ENCODE data around the gene IL1A. TPM values are rescaled to one million over a fixed set of nuclear protein-coding genes. Genes with fewer than 3 reads are reported as not detected.

The IL1A gene
- total and polyA plus RNA-seq, 2 experiments from 2014 or later, result 1.4 to 2.3 TPM

DNA sequence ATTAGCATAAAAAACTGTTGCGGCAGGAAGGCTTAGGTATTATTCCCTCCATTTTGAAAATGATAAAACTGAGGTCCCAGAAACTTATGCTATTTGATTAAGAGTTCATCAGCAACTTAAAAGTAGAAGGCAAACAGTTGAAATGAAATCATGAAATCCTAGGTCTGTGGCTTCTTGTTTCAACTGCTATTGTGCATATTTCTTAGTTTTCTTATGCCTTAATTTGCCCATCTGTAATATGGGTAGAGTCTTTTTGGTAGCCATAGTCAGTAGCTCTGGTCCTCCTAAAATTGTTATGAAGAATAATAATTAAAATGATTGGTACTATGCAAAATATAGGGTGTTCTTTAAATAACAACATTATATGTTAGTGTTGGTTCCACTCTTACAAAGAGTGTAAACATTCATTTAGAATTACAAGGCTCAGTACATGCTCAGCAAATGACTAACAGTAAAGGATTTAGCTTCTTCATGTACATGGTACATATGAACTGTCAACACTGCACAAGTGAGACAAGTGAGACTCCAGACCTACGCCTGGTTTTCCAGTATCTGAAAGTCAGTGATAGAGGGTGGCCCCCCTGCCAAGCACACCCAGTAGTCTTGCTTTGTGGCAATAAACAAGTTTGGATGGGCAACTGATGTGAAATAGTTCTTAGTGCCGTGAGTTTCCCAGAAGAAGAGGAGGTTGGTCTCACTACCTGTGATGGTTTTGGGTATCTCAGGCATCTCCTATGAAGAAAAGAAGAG, 9.6 kb downstream of the IL1A start:
- Histone ChIP-seq H3K27me3 (no peaks in the 10 kb centered on the region), H3K9me3 (ENCODE audit: low read depth) (no peaks in the 10 kb centered on the region), H3K27ac (no peak overlapping the region), H4K20me1 (ENCODE audit: insufficient read depth, poor library complexity, severe bottlenecking) (no peaks in the 10 kb centered on the region), H2AFZ (no peak overlapping the region), H3K9me2 (replicated peaks; ENCODE audit: insufficient read depth) (no peaks in the 10 kb centered on the region), H3K36me3 (replicated peaks; ENCODE audit: insufficient read depth, low read depth) (no peaks in the 10 kb centered on the region), H3K79me2 (no peaks in the 10 kb centered on the region), H3K4me3 (no peak overlapping the region), H3K4me1 (ENCODE audit: insufficient read depth) (no peaks in the 10 kb centered on the region), H3K4me2 (no peak overlapping the region)
- WGBS (ENCODE audit: low lambda C conversion rate, missing lambda C conversion rate), result 88% methylated on average over 3 of the region's 3 CpGs
- no peak for DNase-seq (ENCODE audit: low spot score)
- TF ChIP-seq EZH2phosphoT487 (IDR thresholded peaks at IDR 0.05; ENCODE audit: low read depth, severe bottlenecking, unreplicated experiment) (no peak), EZH2 (IDR thresholded peaks at IDR 0.05; ENCODE audit: borderline replicate concordance) (no peak)
- TF ChIP-seq, protein P1, sequence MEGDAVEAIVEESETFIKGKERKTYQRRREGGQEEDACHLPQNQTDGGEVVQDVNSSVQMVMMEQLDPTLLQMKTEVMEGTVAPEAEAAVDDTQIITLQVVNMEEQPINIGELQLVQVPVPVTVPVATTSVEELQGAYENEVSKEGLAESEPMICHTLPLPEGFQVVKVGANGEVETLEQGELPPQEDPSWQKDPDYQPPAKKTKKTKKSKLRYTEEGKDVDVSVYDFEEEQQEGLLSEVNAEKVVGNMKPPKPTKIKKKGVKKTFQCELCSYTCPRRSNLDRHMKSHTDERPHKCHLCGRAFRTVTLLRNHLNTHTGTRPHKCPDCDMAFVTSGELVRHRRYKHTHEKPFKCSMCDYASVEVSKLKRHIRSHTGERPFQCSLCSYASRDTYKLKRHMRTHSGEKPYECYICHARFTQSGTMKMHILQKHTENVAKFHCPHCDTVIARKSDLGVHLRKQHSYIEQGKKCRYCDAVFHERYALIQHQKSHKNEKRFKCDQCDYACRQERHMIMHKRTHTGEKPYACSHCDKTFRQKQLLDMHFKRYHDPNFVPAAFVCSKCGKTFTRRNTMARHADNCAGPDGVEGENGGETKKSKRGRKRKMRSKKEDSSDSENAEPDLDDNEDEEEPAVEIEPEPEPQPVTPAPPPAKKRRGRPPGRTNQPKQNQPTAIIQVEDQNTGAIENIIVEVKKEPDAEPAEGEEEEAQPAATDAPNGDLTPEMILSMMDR (IDR thresholded peaks at IDR 0.05; ENCODE audit: poor library complexity), result no peak

DNA sequence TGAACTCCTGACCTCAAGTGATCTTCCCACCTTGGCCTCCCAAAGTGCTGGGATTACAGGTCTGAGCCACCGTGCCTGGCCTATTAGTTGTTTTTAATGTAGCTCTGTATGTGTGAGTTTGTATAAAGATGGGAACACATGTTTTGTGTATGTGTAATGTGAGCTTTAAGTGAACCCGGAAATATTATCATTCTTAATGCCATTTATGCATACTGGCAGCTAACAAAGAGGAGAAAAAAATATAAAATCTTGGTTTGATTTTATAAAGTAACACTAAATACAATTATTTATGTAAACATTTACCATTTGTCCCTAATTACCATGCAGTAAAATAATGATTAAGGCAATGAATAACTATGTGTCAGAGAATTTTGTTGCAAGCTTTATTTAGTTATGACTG, 10.7 kb downstream of the IL1A start:
- TF ChIP-seq EZH2 (IDR thresholded peaks at IDR 0.05; ENCODE audit: borderline replicate concordance) (no peak), EZH2phosphoT487 (IDR thresholded peaks at IDR 0.05; ENCODE audit: low read depth, severe bottlenecking, unreplicated experiment) (no peak)
- TF ChIP-seq, protein P1 (IDR thresholded peaks at IDR 0.05; ENCODE audit: poor library complexity), result no peak
- H3K79me2 ChIP-seq, result no peaks in the 10 kb centered on the region
- no peaks in the 10 kb centered on the region for H4K20me1 ChIP-seq (ENCODE audit: insufficient read depth, poor library complexity, severe bottlenecking)
- H3K9me3 ChIP-seq (ENCODE audit: low read depth), result no peaks in the 10 kb centered on the region
- no peaks in the 10 kb centered on the region for H3K27me3 ChIP-seq
- H2AFZ ChIP-seq, result no peak overlapping the region
- no peak for DNase-seq (ENCODE audit: low spot score)
- H3K4me1 ChIP-seq (ENCODE audit: insufficient read depth), result no peaks in the 10 kb centered on the region
- H3K4me2 ChIP-seq, result no peak overlapping the region
- H3K36me3 ChIP-seq (replicated peaks; ENCODE audit: insufficient read depth, low read depth), result no peaks in the 10 kb centered on the region
- no peaks in the 10 kb centered on the region for H3K9me2 ChIP-seq (replicated peaks; ENCODE audit: insufficient read depth)
- 73% methylated on average over 2 of the region's 2 CpGs for WGBS (ENCODE audit: low lambda C conversion rate, missing lambda C conversion rate)
- no peak overlapping the region for H3K4me3 ChIP-seq
- no peak overlapping the region for H3K27ac ChIP-seq

DNA sequence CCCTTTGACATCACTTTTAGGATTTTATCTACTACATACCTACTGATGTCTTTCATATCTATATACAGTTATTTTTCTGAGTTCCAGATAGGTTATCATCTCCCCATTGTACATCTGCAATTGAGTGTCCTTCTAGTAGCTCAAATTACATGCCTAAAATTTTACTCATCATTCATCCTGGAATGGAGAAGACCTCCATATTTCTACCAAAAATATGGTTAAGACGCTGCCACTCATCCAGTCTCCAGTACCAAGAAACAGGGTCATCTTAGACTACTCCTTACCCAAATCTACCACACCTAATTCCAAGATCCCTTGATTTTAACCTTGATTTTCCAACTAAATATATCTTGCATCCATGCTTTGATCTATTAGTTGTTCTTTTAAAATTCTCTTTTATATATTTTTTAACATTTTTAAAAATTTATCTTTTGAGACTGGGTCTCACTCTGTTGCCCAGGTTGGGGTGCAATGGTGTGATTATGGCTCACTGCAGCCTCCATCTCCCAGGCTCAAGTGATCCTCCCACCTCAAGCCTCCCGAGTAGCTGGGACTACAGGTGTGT, 11.3 kb downstream of the IL1A start:
- H3K9me3 ChIP-seq (ENCODE audit: low read depth), result no peaks in the 10 kb centered on the region
- no peaks in the 10 kb centered on the region for H4K20me1 ChIP-seq (ENCODE audit: insufficient read depth, poor library complexity, severe bottlenecking)
- 65% methylated on average over 2 of the region's 2 CpGs for WGBS (ENCODE audit: low lambda C conversion rate, missing lambda C conversion rate)
- no peaks in the 10 kb centered on the region for H3K9me2 ChIP-seq (replicated peaks; ENCODE audit: insufficient read depth)
- H3K79me2 ChIP-seq, result no peaks in the 10 kb centered on the region
- DNase-seq (ENCODE audit: low spot score), result no peak
- H3K27ac ChIP-seq, result no peak overlapping the region
- no peak overlapping the region for H2AFZ ChIP-seq
- H3K4me1 ChIP-seq (ENCODE audit: insufficient read depth), result no peaks in the 10 kb centered on the region
- H3K4me3 ChIP-seq, result no peak overlapping the region
- H3K36me3 ChIP-seq (replicated peaks; ENCODE audit: insufficient read depth, low read depth), result no peaks in the 10 kb centered on the region
- no peak overlapping the region for H3K4me2 ChIP-seq
- no peaks in the 10 kb centered on the region for H3K27me3 ChIP-seq
- TF ChIP-seq, protein P1 (IDR thresholded peaks at IDR 0.05; ENCODE audit: poor library complexity), result no peak
- TF ChIP-seq EZH2phosphoT487 (IDR thresholded peaks at IDR 0.05; ENCODE audit: low read depth, severe bottlenecking, unreplicated experiment) (no peak), EZH2 (IDR thresholded peaks at IDR 0.05; ENCODE audit: borderline replicate concordance) (no peak)
